ENCODE results near the gene MAL. TPM values are rescaled to one million over a fixed set of nuclear protein-coding genes. Genes with fewer than 3 reads are reported as not detected.

The MAL gene
- total RNA-seq, 1 donor from 2014 or later, result not detected

DNA sequence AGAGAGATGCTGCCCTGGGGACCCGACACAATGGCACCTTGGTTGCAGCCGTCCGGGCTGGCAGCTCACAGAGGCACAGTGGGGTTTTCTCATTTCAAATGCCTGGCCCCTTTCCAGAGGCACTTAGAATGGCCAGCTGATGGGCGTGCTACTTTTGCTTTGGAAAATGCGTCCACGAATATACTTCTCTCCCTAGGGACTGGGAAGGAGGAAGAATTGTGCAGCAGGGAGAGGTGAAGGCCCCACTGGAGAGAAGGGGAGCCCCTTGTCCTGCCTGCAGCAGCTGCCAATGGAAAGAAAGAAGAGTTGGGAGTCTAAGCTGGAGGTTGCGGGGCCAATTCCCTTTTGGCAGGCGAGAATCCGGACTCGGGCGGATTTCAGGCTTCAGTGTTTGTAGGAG, 1.1 kb upstream of the MAL start:
- Histone ChIP-seq H3K27me3 (no peaks in the 10 kb centered on the region), H3K4me1 (no peaks in the 10 kb centered on the region)

GRCh38 chr2:95024960-95025405, 525 bp upstream of the MAL start:
- Histone ChIP-seq H3K9me3 (no peaks in the 10 kb centered on the region), H3K4me3 (peak overlapping the region in 1 of 2 donors; percentile 37), H3K27ac (no peak overlapping the region), H3K36me3 (no peaks in the 10 kb centered on the region), H3K4me1 (no peaks in the 10 kb centered on the region), H3K27me3 (no peaks in the 10 kb centered on the region)
- DNase-seq (ENCODE audit: low spot score in 2 of 2), result no peak
- no peak for TF ChIP-seq CTCF (IDR thresholded peaks at IDR 0.05)
- intact Hi-C loops (cut with DNase I), result no loop called here

More for the DNA sequence above, 1.1 kb upstream of the MAL start:
- intact Hi-C loops (cut with DNase I), result no loop called here
- no peak for TF ChIP-seq CTCF (IDR thresholded peaks at IDR 0.05)
- H3K27ac ChIP-seq, result no peak overlapping the region
- no peak for DNase-seq (ENCODE audit: low spot score in 2 of 2)
- no peaks in the 10 kb centered on the region for H3K36me3 ChIP-seq
- H3K4me3 ChIP-seq, result peak overlapping the region in 1 of 2 donors; percentile 37
- no peaks in the 10 kb centered on the region for H3K9me3 ChIP-seq

- H3K27me3 ChIP-seq, result no peaks in the 10 kb centered on the region
Measured at GRCh38 chr2:95026471-95027368, 1.2 kb downstream of the MAL start.

GRCh38 chr2:95027369-95027720, 1.8 kb downstream of the MAL start:
- Histone ChIP-seq H3K36me3 (no peaks in the 10 kb centered on the region), H3K9me3 (no peaks in the 10 kb centered on the region), H3K27me3 (no peaks in the 10 kb centered on the region), H3K4me3 (no peak overlapping the region), H3K27ac (no peak overlapping the region), H3K4me1 (no peaks in the 10 kb centered on the region)
- DNase-seq (ENCODE audit: low spot score in 2 of 2), result no peak
- TF ChIP-seq CTCF (IDR thresholded peaks at IDR 0.05), result no peak
- intact Hi-C loops (cut with DNase I), result no loop called here

More at GRCh38 chr2:95026471-95027368, 1.2 kb downstream of the MAL start:
- H3K27ac ChIP-seq, result no peak overlapping the region
- TF ChIP-seq CTCF (IDR thresholded peaks at IDR 0.05), result no peak
- no peaks in the 10 kb centered on the region for H3K9me3 ChIP-seq
- H3K36me3 ChIP-seq, result no peaks in the 10 kb centered on the region
- intact Hi-C loops (cut with DNase I), result no loop called here
- no peak for DNase-seq (ENCODE audit: low spot score in 2 of 2)
- H3K4me1 ChIP-seq, result no peaks in the 10 kb centered on the region
- H3K4me3 ChIP-seq, result peak overlapping the region in 1 of 2 donors; percentile 37

DNA sequence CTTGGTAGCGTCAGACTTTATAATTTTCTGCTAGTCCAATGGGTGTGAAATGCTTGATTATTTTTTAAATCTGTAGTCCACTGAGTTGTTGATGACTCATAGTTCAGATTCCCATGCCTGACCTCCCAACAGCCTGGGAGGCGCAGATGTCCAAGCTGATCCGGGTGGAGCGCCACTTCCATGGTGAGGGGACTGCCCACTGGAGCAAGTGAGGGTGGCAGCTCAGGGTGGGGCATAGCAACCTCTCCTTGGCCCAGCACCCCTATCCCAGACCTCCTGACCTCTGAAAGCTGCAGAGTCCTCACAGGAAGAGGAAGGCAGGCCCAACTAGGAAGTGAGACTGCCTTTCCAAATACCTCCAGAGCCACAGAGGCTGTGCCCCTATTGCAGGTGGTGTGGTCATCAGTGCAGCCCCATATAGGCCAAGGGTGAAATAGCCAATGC, 4.4 kb downstream of the MAL start:
- H3K9me3 ChIP-seq, result no peaks in the 10 kb centered on the region
- no peaks in the 10 kb centered on the region for H3K27me3 ChIP-seq
- H3K4me3 ChIP-seq, result no peak overlapping the region
- intact Hi-C loops (cut with DNase I), result no loop called here
- no peak for TF ChIP-seq CTCF (IDR thresholded peaks at IDR 0.05)
- H3K36me3 ChIP-seq, result no peaks in the 10 kb centered on the region
- no peak overlapping the region for H3K27ac ChIP-seq
- no peak for DNase-seq (ENCODE audit: low spot score in 2 of 2)
- no peaks in the 10 kb centered on the region for H3K4me1 ChIP-seq
